ENCODE measurements around the gene HLA-DPB1. TPM values are rescaled to one million over a fixed set of nuclear protein-coding genes. Genes with fewer than 3 reads are reported as not detected.

Gene HLA-DPB1
- total RNA-seq, 1 donor from 2014 or later = 14.4 TPM

DNA sequence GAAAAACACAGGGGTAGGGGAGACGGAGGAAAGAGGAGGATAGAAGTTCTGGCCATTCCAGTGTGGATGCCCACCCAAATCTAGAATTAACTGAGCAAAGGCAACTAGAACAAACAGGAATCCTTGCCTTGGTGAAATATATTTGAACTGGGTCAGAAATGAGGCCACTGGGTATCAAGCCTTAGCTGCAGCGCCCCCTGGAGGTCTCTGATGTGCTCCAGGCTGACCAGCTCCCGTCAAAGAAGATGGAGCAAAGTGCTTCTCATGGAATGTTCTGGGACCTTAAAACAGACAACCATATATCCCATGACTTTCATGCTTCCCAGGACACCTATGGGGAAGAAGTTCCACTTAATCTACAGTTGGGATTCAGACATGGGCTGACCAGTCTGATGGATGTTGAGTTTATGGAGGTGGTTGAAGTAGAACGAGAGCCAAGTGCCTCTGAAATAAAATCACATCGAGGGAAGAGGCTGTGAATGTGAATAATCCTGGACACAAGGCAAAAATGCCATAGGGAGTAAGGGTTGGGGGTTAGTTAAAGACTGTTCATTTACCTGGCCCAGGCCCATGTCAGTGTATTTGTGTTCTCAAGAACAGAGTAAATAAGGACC, 50.4 kb downstream of the HLA-DPB1 start:
- Mint-ChIP-seq H3K27ac (ENCODE audit: unreplicated experiment) (no peak overlapping the region), H3K27me3 (ENCODE audit: unreplicated experiment) (peaks cover 3% of the 10 kb centered on the region), H3K4me1 (ENCODE audit: unreplicated experiment) (no peaks in the 10 kb centered on the region), H3K36me3 (ENCODE audit: low read depth, unreplicated experiment) (peaks cover 4% of the 10 kb centered on the region), H3K9me3 (ENCODE audit: unreplicated experiment) (peaks cover 9% of the 10 kb centered on the region), H3K4me3 (ENCODE audit: unreplicated experiment) (no peak overlapping the region)
- TF ChIP-seq, protein P1, sequence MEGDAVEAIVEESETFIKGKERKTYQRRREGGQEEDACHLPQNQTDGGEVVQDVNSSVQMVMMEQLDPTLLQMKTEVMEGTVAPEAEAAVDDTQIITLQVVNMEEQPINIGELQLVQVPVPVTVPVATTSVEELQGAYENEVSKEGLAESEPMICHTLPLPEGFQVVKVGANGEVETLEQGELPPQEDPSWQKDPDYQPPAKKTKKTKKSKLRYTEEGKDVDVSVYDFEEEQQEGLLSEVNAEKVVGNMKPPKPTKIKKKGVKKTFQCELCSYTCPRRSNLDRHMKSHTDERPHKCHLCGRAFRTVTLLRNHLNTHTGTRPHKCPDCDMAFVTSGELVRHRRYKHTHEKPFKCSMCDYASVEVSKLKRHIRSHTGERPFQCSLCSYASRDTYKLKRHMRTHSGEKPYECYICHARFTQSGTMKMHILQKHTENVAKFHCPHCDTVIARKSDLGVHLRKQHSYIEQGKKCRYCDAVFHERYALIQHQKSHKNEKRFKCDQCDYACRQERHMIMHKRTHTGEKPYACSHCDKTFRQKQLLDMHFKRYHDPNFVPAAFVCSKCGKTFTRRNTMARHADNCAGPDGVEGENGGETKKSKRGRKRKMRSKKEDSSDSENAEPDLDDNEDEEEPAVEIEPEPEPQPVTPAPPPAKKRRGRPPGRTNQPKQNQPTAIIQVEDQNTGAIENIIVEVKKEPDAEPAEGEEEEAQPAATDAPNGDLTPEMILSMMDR (IDR thresholded peaks at IDR 0.05; ENCODE audit: unreplicated experiment) = peak; percentile 68
- peak; percentile 73 for DNase-seq (ENCODE audit: low spot score)

DNA sequence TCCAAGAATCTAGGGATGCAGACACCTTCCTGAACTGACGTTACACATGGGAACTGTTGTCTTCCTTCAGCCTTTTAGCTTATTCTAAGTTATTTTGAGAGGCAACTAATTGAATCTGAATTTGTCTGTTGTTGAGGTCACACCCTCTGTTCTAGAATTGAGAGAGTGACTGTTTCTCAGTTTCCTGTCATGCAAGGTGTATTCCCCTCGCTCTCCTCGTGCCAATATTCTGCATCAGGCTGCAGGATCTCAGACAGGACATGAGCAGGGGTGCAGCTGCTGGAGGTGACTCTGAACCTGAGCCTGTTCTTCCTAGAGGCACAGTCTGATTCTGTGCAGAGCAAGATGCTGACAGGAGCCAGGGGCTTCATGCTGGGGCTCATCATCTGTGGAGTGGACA, 52.5 kb downstream of the HLA-DPB1 start:
- TF ChIP-seq, protein P1 (IDR thresholded peaks at IDR 0.05; ENCODE audit: unreplicated experiment) = no peak
- Mint-ChIP-seq H3K36me3 (ENCODE audit: low read depth, unreplicated experiment) (peaks cover 4% of the 10 kb centered on the region), H3K4me3 (ENCODE audit: unreplicated experiment) (no peak overlapping the region), H3K27me3 (ENCODE audit: unreplicated experiment) (peaks cover 1% of the 10 kb centered on the region), H3K27ac (ENCODE audit: unreplicated experiment) (no peak overlapping the region), H3K9me3 (ENCODE audit: unreplicated experiment) (peaks cover 7% of the 10 kb centered on the region), H3K4me1 (ENCODE audit: unreplicated experiment) (no peaks in the 10 kb centered on the region)
- DNase-seq (ENCODE audit: low spot score) = no peak

DNA sequence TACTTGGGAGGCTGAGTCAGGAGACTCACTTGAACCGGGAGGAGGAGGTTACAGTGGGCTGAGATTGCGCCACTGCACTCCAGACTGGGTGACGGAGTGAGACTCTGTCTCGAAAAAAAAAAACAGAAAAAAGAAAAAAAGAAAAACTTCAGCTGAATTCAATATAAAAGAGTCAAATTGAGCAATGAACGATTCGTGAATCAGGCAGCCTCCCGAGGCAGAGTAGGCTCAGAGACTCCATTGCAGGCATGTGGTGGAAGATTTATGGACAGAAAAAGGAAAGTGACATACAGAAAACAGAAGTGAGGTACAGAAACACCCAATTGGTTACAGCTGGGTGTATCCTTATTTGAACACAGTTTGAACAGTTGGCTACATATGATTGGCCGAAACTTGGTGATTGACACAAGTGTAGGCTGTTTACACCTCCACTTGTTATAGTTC, 56.3 kb downstream of the HLA-DPB1 start:
- H3K4me1 Mint-ChIP-seq (ENCODE audit: unreplicated experiment) = no peaks in the 10 kb centered on the region
- H3K9me3 Mint-ChIP-seq (ENCODE audit: unreplicated experiment) = no peaks in the 10 kb centered on the region
- TF ChIP-seq, protein P1 (IDR thresholded peaks at IDR 0.05; ENCODE audit: unreplicated experiment) = no peak
- no peaks in the 10 kb centered on the region for H3K36me3 Mint-ChIP-seq (ENCODE audit: low read depth, unreplicated experiment)
- H3K27me3 Mint-ChIP-seq (ENCODE audit: unreplicated experiment) = no peaks in the 10 kb centered on the region
- DNase-seq (ENCODE audit: low spot score) = no peak
- H3K4me3 Mint-ChIP-seq (ENCODE audit: unreplicated experiment) = no peak overlapping the region
- H3K27ac Mint-ChIP-seq (ENCODE audit: unreplicated experiment) = no peak overlapping the region

DNA sequence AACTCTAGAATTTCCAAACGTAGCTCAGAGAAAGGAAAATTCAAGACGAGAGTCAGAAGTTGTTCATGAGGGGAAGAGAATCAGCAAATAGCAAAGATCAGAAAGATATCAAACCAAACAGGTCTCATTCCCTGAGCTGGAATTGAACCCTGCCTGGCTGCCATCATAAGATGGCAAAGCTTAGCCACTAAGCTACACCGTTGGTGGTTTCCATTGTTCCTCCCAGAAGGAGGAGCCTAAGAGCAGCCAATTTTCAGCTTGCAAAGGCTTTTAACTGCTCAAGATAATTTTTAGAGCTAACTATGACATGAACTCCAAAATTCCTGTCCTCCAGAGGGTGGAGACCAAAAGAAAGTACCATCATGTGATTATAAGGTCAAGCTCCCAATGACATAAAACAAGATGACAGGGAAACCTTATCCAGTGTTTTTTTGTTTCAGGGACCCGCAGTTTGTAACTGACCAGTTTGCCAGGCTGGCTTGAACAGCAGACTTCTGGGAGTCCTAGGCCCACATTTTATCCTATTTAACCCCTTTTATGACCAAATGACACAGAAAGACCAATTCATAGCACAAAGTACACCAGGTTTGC, 60.6 kb downstream of the HLA-DPB1 start:
- no peak overlapping the region for H3K4me3 Mint-ChIP-seq (ENCODE audit: unreplicated experiment)
- H3K27me3 Mint-ChIP-seq (ENCODE audit: unreplicated experiment) = no peaks in the 10 kb centered on the region
- H3K4me1 Mint-ChIP-seq (ENCODE audit: unreplicated experiment) = peaks cover 2% of the 10 kb centered on the region
- no peaks in the 10 kb centered on the region for H3K9me3 Mint-ChIP-seq (ENCODE audit: unreplicated experiment)
- TF ChIP-seq, protein P1 (IDR thresholded peaks at IDR 0.05; ENCODE audit: unreplicated experiment) = no peak
- DNase-seq (ENCODE audit: low spot score) = no peak
- no peaks in the 10 kb centered on the region for H3K36me3 Mint-ChIP-seq (ENCODE audit: low read depth, unreplicated experiment)
- H3K27ac Mint-ChIP-seq (ENCODE audit: unreplicated experiment) = no peak overlapping the region

Other genes with a start within 250 kb of the HLA-DPB1 start
- 9.2 TPM for gene TAP2, start 237.3 kb upstream of the HLA-DPB1 start, total RNA-seq (ENCODE audit: unreplicated experiment)
- 5.2 TPM for gene PSMB8, start 231.9 kb upstream of the HLA-DPB1 start, total RNA-seq (ENCODE audit: unreplicated experiment)
- 1.6 TPM for gene TAP1, start 222.3 kb upstream of the HLA-DPB1 start, total RNA-seq (ENCODE audit: unreplicated experiment)
- gene PSMB9, start 221.8 kb upstream of the HLA-DPB1 start, total RNA-seq (ENCODE audit: unreplicated experiment) = not detected
- gene HLA-DMB, start 135.0 kb upstream of the HLA-DPB1 start, total RNA-seq (ENCODE audit: unreplicated experiment) = 1.3 TPM
- gene HLA-DMA, start 122.9 kb upstream of the HLA-DPB1 start, total RNA-seq (ENCODE audit: unreplicated experiment) = 13.0 TPM
- gene BRD2, start 107.4 kb upstream of the HLA-DPB1 start, total RNA-seq (ENCODE audit: unreplicated experiment) = 186 TPM
- 7.3 TPM for gene HLA-DOA, start 66.4 kb upstream of the HLA-DPB1 start, total RNA-seq (ENCODE audit: unreplicated experiment)
- 8.5 TPM for gene HLA-DPA1, start 2.3 kb upstream of the HLA-DPB1 start, total RNA-seq (ENCODE audit: unreplicated experiment)
- gene COL11A2, start 116.5 kb downstream of the HLA-DPB1 start, total RNA-seq (ENCODE audit: unreplicated experiment) = 127 TPM
- 35.8 TPM for gene RXRB, start 124.7 kb downstream of the HLA-DPB1 start, total RNA-seq (ENCODE audit: unreplicated experiment)
- gene SLC39A7, start 124.9 kb downstream of the HLA-DPB1 start, total RNA-seq (ENCODE audit: unreplicated experiment) = 108 TPM
- 6.5 TPM for gene HSD17B8, start 128.7 kb downstream of the HLA-DPB1 start, total RNA-seq (ENCODE audit: unreplicated experiment)
- gene RING1, start 132.5 kb downstream of the HLA-DPB1 start, total RNA-seq (ENCODE audit: unreplicated experiment) = 19.6 TPM
- 41.8 TPM for gene VPS52, start 195.9 kb downstream of the HLA-DPB1 start, total RNA-seq (ENCODE audit: unreplicated experiment)
- gene RPS18, start 196.1 kb downstream of the HLA-DPB1 start, total RNA-seq (ENCODE audit: unreplicated experiment) = 2,251 TPM
- gene B3GALT4, start 201.1 kb downstream of the HLA-DPB1 start, total RNA-seq (ENCODE audit: unreplicated experiment) = 3.8 TPM
- gene WDR46, start 213.2 kb downstream of the HLA-DPB1 start, total RNA-seq (ENCODE audit: unreplicated experiment) = 48.5 TPM
- 33.3 TPM for gene PFDN6, start 213.6 kb downstream of the HLA-DPB1 start, total RNA-seq (ENCODE audit: unreplicated experiment)
- 167 TPM for gene RGL2, start 223.0 kb downstream of the HLA-DPB1 start, total RNA-seq (ENCODE audit: unreplicated experiment)
- gene TAPBP, start 238.1 kb downstream of the HLA-DPB1 start, total RNA-seq (ENCODE audit: unreplicated experiment) = 57.1 TPM
- 16.9 TPM for gene ZBTB22, start 241.8 kb downstream of the HLA-DPB1 start, total RNA-seq (ENCODE audit: unreplicated experiment)
- gene DAXX, start 247.0 kb downstream of the HLA-DPB1 start, total RNA-seq (ENCODE audit: unreplicated experiment) = 49.6 TPM

Measured in endothelial cell (in vitro differentiated cells).